Colonic mucosa (tissue), 4 donors: ENCODE measurements around the gene ZNF714. TPM values are rescaled to one million over a fixed set of nuclear protein-coding genes. Genes with fewer than 3 reads are reported as not detected.

Experiments used
- DNase-seq: peaks from one replicate; pipeline ENCODE4 v3.0.0-alpha.2; 2020
- H3K27ac ChIP-seq: fragments of 200-600 bp; one replicate; pipeline ENCODE4 v1.8.0; 2021
- H3K27me3 ChIP-seq: fragments of 200-600 bp; one replicate; pipeline ENCODE4 v1.8.0; 2021
- H3K36me3 ChIP-seq: fragments of 200-600 bp; one replicate; pipeline ENCODE4 v1.8.0; 2021
- H3K4me1 ChIP-seq: fragments of 200-600 bp; one replicate; pipeline ENCODE4 v1.8.0; 2021; ENCODE audit warnings: mild to moderate bottlenecking
- H3K4me3 ChIP-seq: fragments of 200-600 bp; one replicate; pipeline ENCODE4 v1.8.0; 2021
- H3K9ac ChIP-seq, 2 donors: one replicate each; pipeline ENCODE4 v1.7.0; 2013; ENCODE audit warnings: control low read depth in 2 of 2, low read depth in 2 of 2, low read length in 2 of 2
- H3K9me3 ChIP-seq: fragments of 200-600 bp; one replicate; pipeline ENCODE4 v1.8.0; 2021
- CTCF ChIP-seq: fragments of 200-600 bp; IDR thresholded peaks from one replicate; pipeline ENCODE4 v1.8.0; 2022; ENCODE audit warnings: antibody characterized with exemption, mild to moderate bottlenecking
- intact Hi-C: fragments of 100-400 bp; cut with DNase I; formaldehyde crosslinking; loops from one replicate; pipeline ENCODE4 v1.14.1; 2022
- total RNA-seq, 2 donors: library from RNA; stranded (reverse); fragmentation: NEBNext Ultra II Directional in 1 of 2; extraction: Animal tissue kit (Norgen Biotek cat#: 25700) in 1 of 2; gene quantifications; one replicate each; pipeline ENCODE4 v1.2.1, GENCODE V29; 2021
- donor health status: healthy.
- donor health status: DM: no; HTN: no; CAD: no.
- donor health status: DM: no; HTN: no; CAD: no.

Gene ZNF714
- total RNA-seq, 2 donors from 2014 or later: 10.9 to 19.0 TPM

DNA sequence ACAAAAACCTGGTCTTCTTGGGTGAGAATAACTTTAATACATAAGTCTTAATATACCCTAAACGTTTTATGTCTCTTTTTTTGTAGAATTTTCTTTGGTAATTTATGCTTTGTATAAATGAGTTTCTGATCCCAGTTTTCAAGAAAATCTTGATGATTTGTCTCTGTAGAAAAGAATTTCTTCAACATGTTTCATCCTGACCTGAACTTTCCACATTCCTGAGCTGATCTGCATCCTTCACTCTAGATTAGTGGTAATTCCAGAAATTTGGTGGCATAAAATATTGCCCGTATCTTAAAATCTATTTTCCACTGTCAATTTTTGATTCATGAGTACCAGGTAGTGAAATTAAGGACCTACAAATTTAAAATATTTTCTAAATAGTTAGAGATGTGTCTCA lies 16.3 kb downstream of the ZNF714 start:
- no peak overlapping the region for H3K27ac ChIP-seq

DNA sequence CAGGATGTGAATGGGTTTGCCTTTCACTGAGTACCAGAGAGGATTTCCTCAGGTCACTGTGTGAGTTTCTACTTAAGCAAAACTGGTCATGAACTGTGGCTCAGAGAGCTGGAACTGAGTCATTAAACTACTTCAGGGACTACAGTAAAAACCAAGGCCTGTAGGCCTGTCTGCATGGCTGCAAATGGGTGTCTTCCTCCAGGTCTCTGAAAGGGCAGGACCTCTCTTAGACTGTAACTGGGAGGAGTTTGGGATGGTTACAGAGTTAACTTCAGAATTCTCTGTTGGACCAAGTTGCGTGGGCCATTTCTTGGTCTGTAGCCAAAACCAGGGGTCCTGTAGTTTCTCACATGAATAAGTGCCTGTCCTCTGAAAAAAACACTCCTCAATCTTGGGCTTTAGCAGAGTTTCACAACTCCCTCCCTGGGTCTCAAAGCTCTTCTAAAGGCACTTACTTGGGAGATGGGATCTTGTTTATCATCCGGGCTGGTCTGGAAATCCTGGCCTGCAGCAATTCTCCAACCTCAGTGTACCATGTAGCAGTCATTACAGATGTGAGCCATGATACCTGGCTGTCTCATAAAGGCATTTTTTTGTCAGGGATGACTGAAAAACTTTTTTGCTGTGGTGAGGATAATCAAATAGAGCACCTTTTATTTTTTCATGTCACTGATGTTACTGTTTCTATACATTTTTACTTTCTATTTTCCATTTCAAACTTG lies 19.7 kb downstream of the ZNF714 start:
- Histone ChIP-seq H3K9me3 (no peaks in the 10 kb centered on the region), H3K27me3 (no peaks in the 10 kb centered on the region), H3K4me3 (no peak overlapping the region), H3K36me3 (no peaks in the 10 kb centered on the region), H3K9ac (no peak overlapping the region), H3K4me1 (no peaks in the 10 kb centered on the region), H3K27ac (no peak overlapping the region)
- intact Hi-C loops: no loop called here
- TF ChIP-seq CTCF: no peak
- DNase-seq: no peak

More for the DNA sequence above, 16.3 kb downstream of the ZNF714 start:
- intact Hi-C loops: no loop called here
- Histone ChIP-seq H3K4me1 (no peaks in the 10 kb centered on the region), H3K9me3 (no peaks in the 10 kb centered on the region), H3K4me3 (no peak overlapping the region), H3K9ac (no peak overlapping the region), H3K27me3 (no peaks in the 10 kb centered on the region), H3K36me3 (no peaks in the 10 kb centered on the region)
- DNase-seq: no peak
- no peak for TF ChIP-seq CTCF

GRCh38 chr19:21109116-21109515 lies 27.1 kb downstream of the ZNF714 start:
- no peaks in the 10 kb centered on the region for H3K27me3 ChIP-seq
- no peak for TF ChIP-seq CTCF
- H3K4me3 ChIP-seq: no peak overlapping the region
- no peaks in the 10 kb centered on the region for H3K4me1 ChIP-seq
- no peak overlapping the region for H3K9ac ChIP-seq
- no peaks in the 10 kb centered on the region for H3K9me3 ChIP-seq
- DNase-seq: no peak
- intact Hi-C loops: no loop called here
- H3K27ac ChIP-seq: no peak overlapping the region
- no peaks in the 10 kb centered on the region for H3K36me3 ChIP-seq

GRCh38 chr19:21110183-21110582 lies 28.2 kb downstream of the ZNF714 start:
- no peaks in the 10 kb centered on the region for H3K27me3 ChIP-seq
- no peak overlapping the region for H3K4me3 ChIP-seq
- H3K27ac ChIP-seq: no peak overlapping the region
- no peak for TF ChIP-seq CTCF
- DNase-seq: no peak
- no peak overlapping the region for H3K9ac ChIP-seq
- no peaks in the 10 kb centered on the region for H3K4me1 ChIP-seq
- peaks cover 1% of the 10 kb centered on the region for H3K9me3 ChIP-seq
- intact Hi-C loops: no loop called here
- H3K36me3 ChIP-seq: no peaks in the 10 kb centered on the region

DNA sequence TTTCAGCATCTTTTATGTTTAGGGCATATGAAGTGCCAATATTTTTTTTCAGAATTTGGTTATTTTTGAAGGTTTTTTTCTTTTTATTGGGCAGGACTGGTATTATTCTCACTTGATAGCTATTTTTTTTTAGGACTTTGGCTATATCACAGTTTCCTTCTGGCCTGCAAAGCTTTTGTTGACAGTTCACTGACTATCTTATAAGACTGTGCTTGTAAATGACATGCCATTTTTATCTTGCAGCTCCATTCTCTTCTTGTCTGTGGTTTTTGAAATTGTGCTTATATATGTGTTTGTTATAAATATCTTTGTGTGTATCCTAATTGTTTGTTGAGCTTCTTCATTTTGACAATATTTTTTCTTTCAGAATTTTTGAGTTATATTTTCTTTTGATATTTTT lies 33.4 kb downstream of the ZNF714 start:
- intact Hi-C loops: no loop called here
- TF ChIP-seq CTCF: no peak
- no peak overlapping the region for H3K4me3 ChIP-seq

More for the DNA sequence above, 33.4 kb downstream of the ZNF714 start:
- no peak overlapping the region for H3K27ac ChIP-seq
- H3K27me3 ChIP-seq: no peaks in the 10 kb centered on the region
- DNase-seq: no peak
- no peaks in the 10 kb centered on the region for H3K36me3 ChIP-seq
- peaks cover 4% of the 10 kb centered on the region for H3K9me3 ChIP-seq
- no peaks in the 10 kb centered on the region for H3K4me1 ChIP-seq
- no peak overlapping the region for H3K9ac ChIP-seq
